Neural crest cell (in vitro differentiated cells): ENCODE results near the gene RAP2C. TPM values are rescaled to one million over a fixed set of nuclear protein-coding genes. Genes with fewer than 3 reads are reported as not detected.

ENCODE experiments used
- DNase-seq: peaks from one replicate; pipeline ENCODE4 v3.0.0; 2021; ENCODE audit warnings: low read depth, mixed read lengths, low spot score
- H3K27ac Mint-ChIP-seq: one replicate; pipeline ENCODE4 v1.8.0; 2021; ENCODE audit warnings: mild to moderate bottlenecking, mixed read lengths; ENCODE audit not compliant: unreplicated experiment
- H3K27me3 Mint-ChIP-seq: 2 replicates; pipeline ENCODE4 v1.8.0; 2021; ENCODE audit warnings: low read depth, mild to moderate bottlenecking, mixed read lengths
- H3K36me3 Mint-ChIP-seq: 2 replicates; pipeline ENCODE4 v1.8.0; 2021; ENCODE audit warnings: low read depth, mild to moderate bottlenecking, mixed read lengths
- H3K4me1 Mint-ChIP-seq: 2 replicates; pipeline ENCODE4 v1.8.0; 2021; ENCODE audit warnings: mixed read lengths
- H3K4me3 Mint-ChIP-seq: one replicate; pipeline ENCODE4 v1.8.0; 2021; ENCODE audit warnings: mild to moderate bottlenecking, mixed read lengths
- H3K9me3 Mint-ChIP-seq: 2 replicates; pipeline ENCODE4 v1.8.0; 2021; ENCODE audit warnings: mixed read lengths
- total RNA-seq: library from RNA; stranded (reverse); gene quantifications from 2 replicates; pipeline ENCODE4 v1.2.1, GENCODE V29; 2021
- TF ChIP-seq, protein P1 (sequence below): fragments of 200-600 bp; sonication (generic); conservative IDR thresholded peaks from 2 replicates; pipeline ENCODE4 v1.5.0; 2021; ENCODE audit warnings: antibody characterized with exemption, mild to moderate bottlenecking

Gene RAP2C
- total RNA-seq, 1 donor from 2014 or later, result 48.2 TPM

DNA sequence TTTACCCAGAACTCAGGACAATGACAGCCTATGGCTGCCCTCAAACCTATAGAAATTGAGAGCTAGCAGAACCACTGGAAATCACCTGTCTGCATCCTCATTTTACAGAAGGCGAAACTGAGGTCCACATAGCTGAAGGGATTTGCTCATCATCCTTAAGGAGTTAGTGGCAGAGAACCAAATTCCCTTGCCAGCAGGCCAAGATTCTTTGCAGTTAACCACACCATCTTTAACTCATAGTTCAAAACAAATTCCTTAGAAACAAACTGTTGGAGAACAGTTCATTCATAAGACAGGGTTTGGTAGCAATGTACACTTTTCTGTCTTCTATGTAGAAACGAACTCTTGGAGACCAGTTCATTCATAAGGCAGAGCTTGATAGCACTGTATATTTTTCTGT lies 37.9 kb upstream of the RAP2C start:
- Mint-ChIP-seq H3K27me3 (no peaks in the 10 kb centered on the region), H3K4me3 (no peak overlapping the region), H3K4me1 (no peaks in the 10 kb centered on the region), H3K9me3 (peaks cover 13% of the 10 kb centered on the region), H3K36me3 (peaks cover 10% of the 10 kb centered on the region), H3K27ac (no peak overlapping the region)
- TF ChIP-seq, protein P1, sequence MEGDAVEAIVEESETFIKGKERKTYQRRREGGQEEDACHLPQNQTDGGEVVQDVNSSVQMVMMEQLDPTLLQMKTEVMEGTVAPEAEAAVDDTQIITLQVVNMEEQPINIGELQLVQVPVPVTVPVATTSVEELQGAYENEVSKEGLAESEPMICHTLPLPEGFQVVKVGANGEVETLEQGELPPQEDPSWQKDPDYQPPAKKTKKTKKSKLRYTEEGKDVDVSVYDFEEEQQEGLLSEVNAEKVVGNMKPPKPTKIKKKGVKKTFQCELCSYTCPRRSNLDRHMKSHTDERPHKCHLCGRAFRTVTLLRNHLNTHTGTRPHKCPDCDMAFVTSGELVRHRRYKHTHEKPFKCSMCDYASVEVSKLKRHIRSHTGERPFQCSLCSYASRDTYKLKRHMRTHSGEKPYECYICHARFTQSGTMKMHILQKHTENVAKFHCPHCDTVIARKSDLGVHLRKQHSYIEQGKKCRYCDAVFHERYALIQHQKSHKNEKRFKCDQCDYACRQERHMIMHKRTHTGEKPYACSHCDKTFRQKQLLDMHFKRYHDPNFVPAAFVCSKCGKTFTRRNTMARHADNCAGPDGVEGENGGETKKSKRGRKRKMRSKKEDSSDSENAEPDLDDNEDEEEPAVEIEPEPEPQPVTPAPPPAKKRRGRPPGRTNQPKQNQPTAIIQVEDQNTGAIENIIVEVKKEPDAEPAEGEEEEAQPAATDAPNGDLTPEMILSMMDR, result no peak
- no peak for DNase-seq

DNA sequence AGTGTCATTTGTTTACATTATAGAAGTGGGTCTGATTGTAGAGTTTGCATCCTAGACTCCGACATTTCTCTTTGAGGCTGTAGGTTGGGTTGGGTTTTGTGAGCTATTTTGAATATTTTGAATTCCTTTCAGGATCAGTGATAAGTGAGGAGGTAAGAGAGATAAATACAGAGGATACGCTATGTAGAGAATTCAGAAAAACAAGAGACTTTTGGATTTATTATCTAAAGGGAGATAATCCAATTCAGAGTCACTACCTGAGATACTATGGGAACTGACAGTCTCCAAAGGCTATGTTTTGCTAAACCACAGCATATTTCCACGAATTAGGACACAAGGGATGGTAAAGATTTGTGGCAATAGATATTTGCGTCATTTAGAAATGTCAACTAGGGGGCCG lies 16.9 kb upstream of the RAP2C start:
- peaks cover 4% of the 10 kb centered on the region for H3K4me1 Mint-ChIP-seq

DNA sequence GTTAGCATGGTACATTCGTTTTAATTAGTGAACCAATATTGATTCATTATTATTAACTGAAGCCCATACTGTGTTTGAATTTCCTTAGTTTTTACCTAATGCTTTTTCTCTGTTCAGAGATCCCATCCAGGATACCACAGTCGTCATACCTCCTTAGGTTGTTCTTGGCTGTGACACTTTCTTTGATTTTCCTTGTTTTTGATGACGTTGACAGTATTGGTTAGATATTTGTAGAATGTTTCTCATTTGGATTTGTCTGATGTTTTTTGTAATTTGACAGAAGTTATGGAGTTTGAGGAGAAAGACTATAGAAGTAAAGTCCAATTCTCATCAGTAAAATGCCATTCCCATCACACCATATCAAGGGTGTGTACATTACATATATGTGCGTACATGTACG lies 16.2 kb upstream of the RAP2C start:
- peaks cover 10% of the 10 kb centered on the region for H3K9me3 Mint-ChIP-seq
- TF ChIP-seq, protein P1, result no peak
- no peaks in the 10 kb centered on the region for H3K27me3 Mint-ChIP-seq
- H3K27ac Mint-ChIP-seq, result no peak overlapping the region
- H3K36me3 Mint-ChIP-seq, result peaks cover 10% of the 10 kb centered on the region
- no peak overlapping the region for H3K4me3 Mint-ChIP-seq
- H3K4me1 Mint-ChIP-seq, result peaks cover 9% of the 10 kb centered on the region
- DNase-seq, result no peak

More for the DNA sequence above, 16.9 kb upstream of the RAP2C start:
- H3K27me3 Mint-ChIP-seq, result no peaks in the 10 kb centered on the region
- no peak overlapping the region for H3K27ac Mint-ChIP-seq
- H3K4me3 Mint-ChIP-seq, result no peak overlapping the region
- DNase-seq, result no peak
- H3K36me3 Mint-ChIP-seq, result peaks cover 10% of the 10 kb centered on the region
- peaks cover 10% of the 10 kb centered on the region for H3K9me3 Mint-ChIP-seq
- TF ChIP-seq, protein P1, result no peak

DNA sequence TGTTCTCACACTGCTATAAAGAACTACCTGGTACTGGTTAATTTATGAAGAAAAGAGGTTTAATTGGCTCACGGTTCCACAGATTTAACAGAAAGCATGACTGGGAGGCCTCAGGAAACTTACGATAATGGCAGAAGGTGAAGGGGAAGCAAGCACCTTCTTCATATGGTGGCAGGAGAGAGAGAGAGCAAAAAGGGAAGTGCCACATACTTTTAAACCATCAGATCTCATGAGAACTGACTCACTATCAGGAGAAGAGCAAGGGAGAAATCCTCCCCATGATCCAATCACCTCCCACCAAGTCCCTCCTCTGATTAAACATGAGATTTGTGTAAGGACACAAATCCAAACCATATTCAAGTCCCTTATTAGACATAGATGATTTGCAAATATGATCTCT lies 12.3 kb upstream of the RAP2C start:
- no peak overlapping the region for H3K27ac Mint-ChIP-seq

DNA sequence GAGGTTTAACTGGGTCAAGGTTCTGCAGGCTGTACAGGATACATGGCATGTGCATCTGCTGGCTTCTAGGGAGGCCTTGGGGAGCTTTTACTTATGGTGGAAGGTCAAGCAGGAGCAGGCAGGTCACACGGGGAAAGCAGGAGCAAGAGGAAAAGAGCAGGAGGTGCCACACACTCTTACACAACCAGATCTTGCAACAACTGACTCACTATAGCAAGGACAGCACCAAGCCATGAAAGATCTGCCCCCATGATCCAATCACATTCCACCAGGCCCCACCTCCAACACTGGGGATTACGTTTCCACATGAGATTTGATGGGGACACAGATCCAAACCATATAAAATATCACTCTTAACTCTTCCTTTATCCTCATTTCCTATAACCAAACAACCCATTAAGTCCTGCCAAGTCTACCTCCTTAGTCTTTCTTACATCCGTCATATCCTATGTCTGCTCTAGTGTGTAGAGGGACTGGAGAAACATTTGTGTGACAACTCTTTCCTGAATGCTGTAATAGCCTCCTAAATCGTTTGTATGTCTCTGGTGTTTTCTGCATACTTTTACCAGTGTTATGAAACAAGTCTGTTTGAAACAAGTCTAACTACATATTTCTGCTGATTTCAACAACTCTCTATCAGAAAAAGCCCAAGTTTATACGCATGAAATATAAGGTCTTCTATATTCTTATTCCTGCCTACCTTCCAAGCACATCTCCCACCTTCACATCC lies 8.3 kb upstream of the RAP2C start:
- H3K27me3 Mint-ChIP-seq, result no peaks in the 10 kb centered on the region
- TF ChIP-seq, protein P1, result no peak
- H3K9me3 Mint-ChIP-seq, result peaks cover 2% of the 10 kb centered on the region
- no peak for DNase-seq
- H3K4me3 Mint-ChIP-seq, result no peak overlapping the region
- peaks cover 9% of the 10 kb centered on the region for H3K4me1 Mint-ChIP-seq
- H3K36me3 Mint-ChIP-seq, result peaks cover 2% of the 10 kb centered on the region
- no peak overlapping the region for H3K27ac Mint-ChIP-seq

More for the DNA sequence above, 12.3 kb upstream of the RAP2C start:
- H3K36me3 Mint-ChIP-seq, result peaks cover 10% of the 10 kb centered on the region
- peaks cover 9% of the 10 kb centered on the region for H3K4me1 Mint-ChIP-seq
- peaks cover 10% of the 10 kb centered on the region for H3K9me3 Mint-ChIP-seq
- no peak for DNase-seq
- no peak overlapping the region for H3K4me3 Mint-ChIP-seq
- TF ChIP-seq, protein P1, result no peak
- no peaks in the 10 kb centered on the region for H3K27me3 Mint-ChIP-seq
